GM18909 (cell line): ENCODE results near the gene RNASE2.
"Not testable (repeated sequence)": the region's sequence is repeated elsewhere in the genome, so short reads cannot be mapped to it uniquely, and the experiment has no call there.

Experiments
- ATAC-seq: cut with Tn5 transposase; IDR thresholded peaks from one replicate; pipeline ENCODE4 v1.9.1; 2021; ENCODE audit warnings: mild to moderate bottlenecking; ENCODE audit not compliant: unreplicated experiment, poor library complexity

RNASE2 gene

DNA sequence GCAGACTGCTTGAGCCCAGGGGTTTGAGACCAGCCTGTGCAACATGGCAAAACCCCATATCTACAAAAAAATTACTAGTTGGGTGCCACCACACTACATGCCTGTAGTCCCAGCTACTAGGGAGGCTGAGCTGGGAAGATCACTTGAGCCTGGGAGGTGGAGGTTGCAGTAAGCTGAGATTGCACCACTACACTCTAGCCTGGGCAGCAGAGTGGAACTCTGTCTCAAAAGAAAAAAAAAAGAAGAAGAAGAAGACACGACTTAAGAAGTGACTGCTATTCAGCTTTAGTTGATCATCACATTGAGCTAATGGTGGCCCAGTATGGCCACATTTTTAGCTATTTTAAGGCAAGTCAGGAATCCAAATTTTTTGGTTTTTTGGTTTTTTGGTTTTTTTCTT, 25.6 kb downstream of the RNASE2 start:
- ATAC-seq: no peak

DNA sequence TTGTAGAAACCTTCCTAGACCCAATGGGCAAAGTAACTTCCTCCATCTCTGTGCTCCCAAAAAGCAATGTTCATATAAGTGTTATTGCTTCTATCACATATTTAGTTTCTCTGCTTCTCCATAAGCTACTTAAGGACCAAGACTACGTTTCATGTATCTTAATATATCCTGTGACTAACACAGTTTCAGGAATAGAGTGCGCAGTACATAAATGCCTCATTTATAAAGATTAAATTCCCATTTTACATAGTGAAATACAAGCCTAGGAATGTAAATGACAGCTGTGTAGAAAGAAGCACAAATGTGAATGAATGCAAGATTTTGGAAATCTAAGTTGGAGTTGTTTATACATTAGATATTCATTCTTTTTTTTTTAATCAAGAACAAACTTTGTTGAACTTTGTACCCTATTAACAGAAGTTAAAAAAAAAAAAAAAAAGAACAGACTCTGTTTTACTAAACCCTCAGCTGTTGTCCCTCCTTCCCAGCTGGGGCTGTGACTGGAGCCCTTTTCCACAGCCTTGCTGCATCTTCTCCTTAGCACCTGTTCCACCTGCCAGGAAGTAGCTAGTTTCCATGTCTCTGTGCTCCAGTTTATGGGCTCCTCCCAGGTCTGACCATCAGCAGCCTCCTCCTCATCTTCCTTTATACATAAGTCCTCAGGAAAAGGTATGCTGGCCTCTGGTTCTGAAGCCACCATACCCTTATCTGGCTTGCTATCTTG, 27.5 kb downstream of the RNASE2 start:
- ATAC-seq: no peak

DNA sequence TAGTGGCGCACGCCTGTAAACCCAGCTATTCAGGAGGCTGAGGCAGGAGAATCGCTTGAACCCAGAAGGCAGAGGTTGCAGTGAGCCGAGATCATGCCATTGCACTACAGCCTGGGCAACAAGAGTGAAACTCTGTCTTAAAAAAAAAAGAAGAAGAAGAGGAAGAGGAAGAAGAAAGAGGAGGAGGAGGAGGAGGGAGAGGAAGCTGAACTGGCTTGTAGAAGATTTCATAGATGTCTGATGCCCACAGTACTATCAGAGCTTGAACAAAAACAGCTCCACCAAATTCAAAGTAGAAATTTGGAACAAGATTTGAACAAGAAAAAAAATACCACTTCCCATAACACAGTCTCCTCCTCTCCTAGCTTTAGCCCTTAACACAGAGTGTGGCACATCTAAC, 30.4 kb downstream of the RNASE2 start:
- ATAC-seq: not testable (repeated sequence)

DNA sequence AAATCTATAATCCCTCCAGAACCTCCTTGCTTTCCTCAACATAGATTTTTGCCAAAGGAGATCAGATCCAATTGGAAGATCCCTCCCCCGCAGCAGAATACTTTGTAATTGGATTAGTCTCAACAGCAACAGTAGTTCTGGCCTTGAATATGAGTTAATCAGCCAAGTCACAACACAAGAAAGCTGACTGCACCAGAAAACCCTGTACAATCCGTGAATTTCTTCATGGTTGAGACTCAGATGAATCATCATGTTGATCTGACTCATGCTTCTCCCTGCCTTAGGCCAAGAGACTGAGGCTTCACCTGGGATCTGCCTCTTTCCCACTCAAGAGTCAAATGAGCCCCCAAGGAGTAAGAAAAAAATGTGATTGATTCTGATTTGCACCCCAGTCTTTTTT, 31.5 kb downstream of the RNASE2 start:
- ATAC-seq: no peak

DNA sequence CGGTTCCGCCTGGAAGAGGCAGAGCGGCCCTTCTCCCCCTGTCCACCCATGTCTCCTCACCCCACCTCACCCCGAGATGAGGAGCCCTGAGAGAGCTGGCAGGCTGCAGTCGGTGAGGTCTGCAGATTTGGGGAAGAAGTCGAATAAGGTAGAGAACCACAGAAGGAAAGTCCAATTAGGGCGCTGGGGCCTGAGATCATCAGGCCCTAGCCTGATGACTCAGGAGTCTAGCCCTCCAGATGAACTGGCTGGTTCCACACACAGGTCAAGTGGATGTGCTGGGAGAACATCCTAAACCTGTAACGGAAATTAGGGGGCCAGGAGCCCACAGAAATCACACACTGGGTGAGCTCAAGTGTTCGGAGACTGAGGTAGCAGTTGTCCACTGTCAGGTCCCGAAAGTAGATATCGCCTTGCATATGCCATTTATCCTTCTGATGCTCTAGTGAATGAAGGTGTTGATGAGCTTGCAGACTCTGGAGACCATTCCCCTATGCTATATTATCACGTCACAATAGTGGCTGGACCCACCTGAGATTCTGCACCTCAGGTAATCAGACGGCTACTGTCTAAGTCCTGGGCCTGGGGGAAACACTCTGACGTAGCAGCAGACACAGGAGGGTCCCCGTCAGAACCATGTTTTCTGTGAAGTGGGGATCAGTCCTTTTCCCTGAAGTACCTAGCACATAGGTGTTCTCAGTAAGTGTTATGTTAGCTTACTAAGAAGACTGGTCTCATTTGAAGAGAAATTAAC, 33.6 kb downstream of the RNASE2 start:
- ATAC-seq: no peak

DNA sequence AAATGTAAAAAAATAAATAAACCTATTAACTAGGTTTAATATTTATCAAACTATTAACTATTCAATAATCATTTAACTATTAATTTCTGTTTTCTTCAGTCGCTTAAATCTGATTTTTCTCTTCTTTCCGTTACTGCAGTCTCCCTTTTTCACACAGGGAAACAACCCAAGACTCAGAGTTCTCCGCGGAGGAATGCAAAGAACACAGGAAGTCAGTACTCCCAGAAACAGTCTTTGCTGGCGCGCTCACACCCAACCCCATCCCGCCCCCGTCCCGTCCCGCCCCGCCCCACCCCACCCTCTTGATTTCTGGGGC, 34.1 kb downstream of the RNASE2 start:
- no peak for ATAC-seq

DNA sequence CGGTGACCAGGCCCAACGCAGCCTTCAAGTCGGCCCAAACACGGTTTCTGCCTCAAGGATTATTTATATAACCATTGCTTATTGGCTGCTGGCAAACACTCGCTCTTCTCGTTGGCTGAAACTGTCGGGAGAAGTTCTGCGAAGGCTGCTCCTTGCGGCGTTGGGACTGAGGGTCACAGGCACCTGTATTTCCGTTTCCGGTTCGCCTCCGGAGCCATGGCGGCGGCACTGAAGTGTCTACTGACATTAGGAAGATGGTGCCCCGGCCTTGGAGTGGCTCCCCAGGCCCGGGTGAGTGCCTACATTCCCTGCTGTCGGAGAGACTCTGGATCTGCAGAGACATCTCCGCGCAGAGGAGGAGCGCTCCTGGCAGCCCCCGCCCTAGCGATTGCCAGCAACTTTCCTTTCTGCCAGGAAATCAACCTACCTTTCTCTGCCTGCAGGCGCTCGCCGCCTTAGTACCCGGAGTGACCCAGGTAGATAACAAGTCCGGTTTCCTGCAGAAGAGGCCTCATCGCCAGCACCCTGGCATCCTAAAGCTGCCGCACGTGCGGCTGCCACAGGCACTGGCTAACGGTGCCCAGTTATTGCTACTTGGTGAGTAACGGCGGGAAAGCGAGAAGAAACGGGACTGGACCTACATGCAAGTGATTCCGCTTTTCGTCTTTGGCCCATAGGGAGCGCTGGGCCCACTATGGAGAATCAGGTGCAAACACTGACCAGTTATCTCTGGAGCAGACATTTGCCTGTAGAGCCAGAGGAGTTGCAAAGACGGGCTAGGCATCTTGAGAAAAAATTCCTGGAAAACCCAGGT, 34.7 kb downstream of the RNASE2 start, which contains the start of gene METTL17:
Gene METTL17, plus strand, starts transcription at position 194 of the 814 bp plus-strand sequence. Its CDS starts 23 bp downstream, at position 217.
- peak; percentile 98 for ATAC-seq

DNA sequence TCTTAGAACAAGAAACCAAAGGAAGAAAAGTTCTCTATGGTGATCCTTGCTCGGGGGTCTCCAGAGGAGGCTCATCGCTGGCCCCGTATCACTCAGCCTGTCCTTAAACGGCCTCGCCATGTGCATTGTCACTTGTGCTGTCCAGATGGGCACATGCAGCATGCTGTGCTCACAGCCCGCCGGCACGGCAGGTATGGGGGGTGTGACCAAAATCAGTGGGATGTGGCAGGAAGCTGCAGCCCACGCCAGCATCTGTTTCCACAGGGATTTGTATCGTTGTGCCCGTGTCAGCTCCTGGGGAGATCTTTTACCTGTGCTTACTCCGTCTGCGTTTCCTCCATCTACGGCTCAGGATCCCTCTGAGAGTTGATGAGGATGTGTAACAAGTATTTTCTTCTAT, 41.2 kb downstream of the RNASE2 start:
- no peak for ATAC-seq

DNA sequence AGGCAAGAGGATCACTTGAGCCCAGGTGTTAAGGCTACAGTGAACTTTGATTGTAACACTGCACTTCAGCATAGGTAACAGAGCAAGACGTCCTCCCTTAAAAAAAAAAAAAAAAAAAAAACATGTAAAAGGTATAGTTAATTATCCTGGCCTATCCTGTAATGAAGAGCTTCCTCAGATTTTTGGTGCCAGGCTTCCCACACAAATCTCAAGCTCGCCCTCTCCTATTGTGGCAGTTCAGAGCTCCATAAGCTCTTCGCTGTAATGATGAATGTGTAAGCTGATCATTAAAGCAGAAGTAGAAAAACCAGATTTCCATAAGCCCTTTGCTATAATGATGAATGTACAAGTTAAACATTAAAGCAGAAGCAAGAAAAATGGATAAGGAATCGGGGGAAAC, 41.8 kb downstream of the RNASE2 start:
- no peak for ATAC-seq

DNA sequence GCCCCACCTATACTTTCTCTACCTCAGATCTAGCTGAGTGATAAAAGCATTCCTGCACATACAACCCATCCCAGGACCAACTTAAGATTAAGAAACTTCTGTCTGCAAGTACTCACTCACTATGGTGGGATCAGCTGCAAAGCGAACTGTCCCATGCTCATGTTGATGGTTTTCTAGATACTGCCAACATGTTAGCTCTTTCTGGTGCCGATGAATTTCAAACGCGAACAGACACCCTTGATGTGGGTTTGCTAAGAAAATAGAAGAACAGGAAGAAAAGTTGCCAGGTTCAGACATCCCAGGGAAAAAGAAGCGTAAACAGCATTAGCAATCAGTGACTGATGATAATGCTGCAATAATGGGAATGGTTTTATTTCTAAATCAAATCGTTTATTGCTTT, 42.3 kb downstream of the RNASE2 start:
- ATAC-seq: no peak

DNA sequence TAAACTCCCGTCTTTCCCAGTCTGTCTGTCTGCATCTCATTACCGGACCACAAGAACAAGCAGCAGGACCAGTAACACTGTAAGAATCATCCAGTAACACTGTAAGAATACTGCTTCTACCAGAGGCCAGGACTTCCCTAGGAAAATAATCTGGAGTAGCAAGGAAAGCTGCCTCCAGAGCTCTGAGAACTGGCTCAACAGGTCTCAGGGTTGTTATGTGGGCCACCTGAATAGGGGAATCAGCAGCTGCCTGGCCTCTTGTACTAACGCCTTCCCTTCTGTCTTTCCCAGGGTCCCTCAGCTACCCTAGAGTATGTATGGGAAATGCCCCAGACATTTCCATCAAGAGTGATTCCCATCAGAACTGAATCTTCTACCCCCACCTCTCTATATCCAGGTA, 42.9 kb downstream of the RNASE2 start:
- no peak for ATAC-seq

DNA sequence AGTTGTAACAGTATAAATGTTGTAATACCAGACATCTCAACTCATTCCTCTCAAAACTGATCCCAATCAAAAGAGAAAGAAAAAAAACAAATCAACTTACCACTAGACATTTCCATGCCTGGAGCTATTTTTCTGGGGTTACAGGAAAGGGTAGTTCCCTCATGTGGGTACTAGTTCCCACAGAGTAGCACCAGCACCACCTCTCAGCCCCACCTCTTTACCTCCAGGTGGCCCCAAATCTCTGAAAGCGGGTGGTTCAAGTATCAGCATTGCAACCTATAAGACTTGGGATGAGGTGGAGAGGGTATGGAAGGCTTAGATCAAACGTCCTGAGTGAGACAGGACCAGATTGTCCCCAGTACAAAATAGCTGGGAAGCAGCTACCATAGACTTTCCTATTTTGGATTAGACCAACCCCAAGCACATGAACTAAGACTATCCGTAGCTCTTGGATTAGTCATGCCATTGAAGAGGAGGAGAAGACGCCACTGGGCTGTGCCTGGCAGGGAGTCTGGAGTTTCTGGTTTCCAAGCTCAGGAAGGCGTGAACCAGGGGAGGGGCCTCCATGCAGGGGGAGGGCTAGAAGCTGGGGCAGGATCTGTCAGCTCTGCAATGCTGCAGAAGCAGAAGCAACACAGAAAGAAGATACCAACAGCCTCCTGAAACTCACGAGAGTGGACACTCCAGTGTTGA, 43.5 kb downstream of the RNASE2 start, which contains the start of gene SLC39A2:
Gene SLC39A2, plus strand, starts transcription at position 620 of the 693 bp plus-strand sequence. CDS start 154 bp downstream, outside the sequence.
- ATAC-seq: no peak

DNA sequence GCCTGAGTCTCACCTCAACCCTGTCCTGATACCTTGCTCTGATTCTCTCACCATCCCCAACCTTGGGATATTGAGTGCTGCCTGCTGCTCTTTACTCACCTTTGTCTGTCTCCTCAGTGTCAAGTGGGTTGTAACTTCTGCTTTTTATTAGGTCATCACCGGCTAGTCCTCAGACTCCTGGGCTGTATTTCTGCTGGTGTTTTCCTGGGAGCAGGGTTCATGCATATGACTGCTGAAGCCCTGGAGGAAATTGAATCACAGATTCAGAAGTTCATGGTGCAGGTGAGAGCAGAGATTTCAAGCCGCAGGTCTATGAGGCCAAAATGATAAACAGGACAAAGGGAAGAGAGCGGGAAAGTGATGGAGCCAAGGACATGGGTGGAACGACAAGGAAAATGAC, 44.3 kb downstream of the RNASE2 start:
- no peak for ATAC-seq

DNA sequence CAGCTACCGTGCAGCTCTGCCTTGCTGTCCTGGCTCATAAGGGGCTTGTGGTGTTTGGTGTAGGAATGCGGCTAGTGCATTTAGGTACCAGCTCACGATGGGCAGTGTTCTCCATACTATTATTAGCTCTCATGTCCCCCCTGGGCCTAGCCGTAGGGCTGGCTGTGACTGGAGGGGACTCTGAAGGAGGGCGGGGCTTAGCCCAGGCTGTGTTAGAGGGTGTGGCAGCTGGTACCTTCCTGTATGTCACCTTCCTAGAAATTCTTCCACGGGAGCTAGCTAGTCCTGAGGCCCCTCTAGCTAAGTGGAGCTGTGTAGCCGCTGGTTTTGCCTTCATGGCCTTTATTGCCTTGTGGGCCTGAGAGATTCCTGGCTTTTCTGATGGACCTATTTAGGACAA, 45.9 kb downstream of the RNASE2 start:
- ATAC-seq: no peak

DNA sequence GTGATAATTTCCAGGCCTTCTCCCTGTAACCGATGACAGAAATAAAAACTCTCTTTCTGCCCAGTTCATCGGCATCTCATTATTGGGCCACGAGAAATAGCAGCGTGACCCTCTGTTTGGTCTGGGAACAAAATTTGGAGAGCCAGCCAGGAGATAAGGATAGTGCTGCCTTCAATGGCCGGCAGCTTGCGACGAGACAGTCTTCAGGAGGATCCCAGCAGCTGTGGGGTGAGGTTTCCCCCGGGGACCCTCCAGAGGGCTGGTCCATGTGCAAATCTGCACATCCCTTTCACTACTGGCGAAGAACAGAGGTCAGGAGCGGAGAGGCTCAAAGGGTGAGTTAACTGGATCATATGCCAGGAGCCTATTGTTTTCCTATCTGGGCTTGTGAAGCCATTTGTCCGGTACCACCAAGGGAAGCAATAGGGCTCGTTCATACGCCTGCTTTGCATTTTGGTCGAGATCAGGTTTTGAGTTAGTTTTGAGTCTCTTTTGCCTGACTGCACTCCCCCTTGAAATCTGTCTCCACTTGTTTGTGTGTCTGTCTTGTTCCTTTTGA, 48.6 kb downstream of the RNASE2 start:
- ATAC-seq: no peak
